Upper lobe of left lung (tissue), 4 donors: ENCODE results near the gene SZT2.

Experiments
- CTCF ChIP-seq, 6 experiments: fragments of 450-650 bp in 4 of 6; fragments of 200-600 bp in 2 of 6; sonication (generic) in 2 of 6; IDR thresholded peaks; one replicate each; pipeline ENCODE4 v1.5.1; 2016 to 2019; ENCODE audit warnings: antibody characterized with exemption in 6 of 6
- EP300 ChIP-seq, 4 donors: sonication (generic); formaldehyde crosslinking; IDR thresholded peaks; one replicate each; pipeline ENCODE4 v1.5.1; 2017; ENCODE audit warnings: antibody characterized with exemption in 4 of 4, control low read depth in 2 of 4
- POLR2A ChIP-seq, 4 donors: fragments of 450-650 bp; IDR thresholded peaks; one replicate each; pipeline ENCODE4 v1.5.1; 2016 to 2017; ENCODE audit warnings: antibody characterized with exemption in 4 of 4, mild to moderate bottlenecking in 2 of 4
- POLR2AphosphoS5 ChIP-seq, 2 donors: sonication (generic); formaldehyde crosslinking; IDR thresholded peaks; one replicate each; pipeline ENCODE4 v1.5.1; 2017; ENCODE audit warnings: antibody characterized with exemption in 2 of 2

GRCh38 chr1:43340559-43340958 is 49.1 kb upstream of the SZT2 start:
- TF ChIP-seq CTCF (IDR thresholded peaks at IDR 0.05): no peak
- TF ChIP-seq POLR2A (IDR thresholded peaks at IDR 0.05): no peak
- TF ChIP-seq POLR2AphosphoS5 (IDR thresholded peaks at IDR 0.05): no peak
- TF ChIP-seq EP300 (IDR thresholded peaks at IDR 0.05): no peak
